DMS114 treated with DMSO at 0.1 percent for 48 hours (cell line): ENCODE results near the gene C11orf86.

Source experiments
- DNase-seq: peaks from one replicate; lab custom pipeline; 2025; ENCODE audit not compliant: unreplicated experiment; lab: John Stamatoyannopoulos, UW

The C11orf86 gene

DNA sequence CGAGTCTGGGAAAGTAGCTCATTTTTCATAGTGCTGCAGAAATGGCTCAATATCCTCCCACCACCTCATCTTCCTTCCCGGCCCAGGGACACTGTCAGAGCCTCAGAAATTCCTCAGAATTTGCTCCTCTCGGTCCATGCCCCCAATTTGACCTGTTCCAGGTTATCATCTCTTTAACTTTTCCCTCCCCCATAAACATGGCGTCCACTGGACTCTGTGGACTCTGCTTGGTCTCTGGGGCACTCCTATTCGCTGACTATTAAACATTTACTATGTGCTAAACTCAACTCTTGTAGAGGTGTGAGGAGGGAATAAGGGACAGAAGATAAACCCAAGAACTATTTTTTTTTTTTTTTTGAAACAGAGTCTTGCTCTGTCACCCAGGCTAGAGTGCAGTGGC, 8.8 kb upstream of the C11orf86 start:
- DNase-seq: no peak

DNA sequence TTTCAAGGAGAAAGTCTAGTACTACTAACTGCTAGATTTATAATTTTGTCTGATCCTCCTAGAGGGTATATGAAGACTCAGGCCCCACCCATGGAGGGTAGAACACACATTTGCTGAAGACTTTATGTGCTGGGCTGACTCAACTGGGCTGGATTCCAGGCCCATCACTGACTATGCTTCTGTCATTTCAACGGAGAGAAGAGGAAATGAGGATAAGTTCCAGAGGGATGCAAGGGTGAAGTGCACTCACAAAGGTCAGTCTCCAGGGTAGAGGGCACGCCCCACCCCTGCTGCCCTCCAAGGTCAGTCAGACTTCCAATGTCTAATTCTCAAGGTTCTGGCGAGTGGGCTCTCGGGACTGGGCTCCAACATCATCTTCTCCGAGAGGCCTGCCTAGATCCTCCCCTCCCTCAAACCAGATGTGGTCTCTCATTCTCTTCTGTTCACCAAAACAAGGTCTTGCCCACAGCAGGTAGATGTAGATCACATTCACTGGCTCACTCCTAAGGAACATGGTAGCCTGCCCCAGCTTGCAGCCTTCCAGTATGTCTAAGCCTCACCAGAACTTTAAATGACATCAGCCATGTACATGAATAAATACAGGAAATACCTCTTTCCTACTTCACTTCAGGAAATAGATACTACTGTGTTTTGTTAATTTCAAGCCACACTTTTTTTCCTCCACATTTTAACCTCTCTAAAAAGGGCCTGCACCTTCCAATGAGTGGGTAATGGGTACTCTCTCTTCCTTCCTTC, 7.3 kb upstream of the C11orf86 start:
- no peak for DNase-seq

DNA sequence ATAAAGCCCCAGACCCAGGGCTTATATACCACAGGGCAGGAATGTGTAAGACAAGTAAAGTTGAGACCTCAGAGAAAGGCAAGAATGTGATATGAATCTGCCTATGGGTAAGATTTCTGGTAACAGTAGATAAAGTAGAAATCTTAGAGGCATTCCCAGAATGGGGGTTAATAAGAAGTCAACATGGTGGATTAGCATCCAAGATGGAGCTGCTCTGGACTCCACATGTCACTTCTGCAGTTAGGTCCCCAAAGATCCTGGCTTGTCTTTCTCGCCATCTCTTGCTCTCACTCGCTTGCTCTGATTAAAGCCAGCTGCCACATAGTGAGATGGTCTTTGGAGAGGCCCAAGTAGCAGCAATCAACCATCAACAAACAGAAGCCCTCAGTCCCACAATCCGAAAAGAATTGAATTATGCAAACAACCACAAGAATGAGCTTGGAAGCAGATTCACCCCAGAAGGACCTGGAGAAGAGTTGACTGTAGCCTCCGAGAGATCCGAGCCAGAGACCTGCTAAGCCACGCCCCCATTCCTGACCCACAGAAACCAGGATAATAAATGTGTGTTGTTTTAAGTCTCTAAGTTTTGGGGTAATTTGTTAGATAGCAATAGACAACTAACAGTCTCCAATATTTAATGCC, 5.4 kb upstream of the C11orf86 start:
- DNase-seq: no peak

DNA sequence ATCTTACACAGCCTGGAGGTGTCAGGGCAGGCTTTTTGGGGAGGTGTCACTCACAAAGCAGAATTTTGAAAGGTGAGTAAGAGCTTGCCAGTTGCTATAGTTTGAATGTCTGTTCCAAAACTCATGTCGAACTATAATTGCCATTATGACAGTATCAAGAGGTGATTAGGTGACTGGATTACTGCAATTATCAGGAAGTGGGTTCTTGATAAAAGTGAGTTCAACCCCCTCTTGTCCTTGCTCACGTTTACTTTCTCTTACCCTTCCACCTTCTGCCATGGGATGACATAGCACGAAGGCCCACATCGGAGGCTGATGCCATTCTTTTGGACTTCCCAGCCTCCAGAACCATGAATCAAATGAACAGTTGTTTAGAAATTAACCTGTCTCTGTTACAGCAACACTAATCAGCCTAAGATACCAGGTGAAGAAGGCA, 4.7 kb upstream of the C11orf86 start:
- DNase-seq: no peak

DNA sequence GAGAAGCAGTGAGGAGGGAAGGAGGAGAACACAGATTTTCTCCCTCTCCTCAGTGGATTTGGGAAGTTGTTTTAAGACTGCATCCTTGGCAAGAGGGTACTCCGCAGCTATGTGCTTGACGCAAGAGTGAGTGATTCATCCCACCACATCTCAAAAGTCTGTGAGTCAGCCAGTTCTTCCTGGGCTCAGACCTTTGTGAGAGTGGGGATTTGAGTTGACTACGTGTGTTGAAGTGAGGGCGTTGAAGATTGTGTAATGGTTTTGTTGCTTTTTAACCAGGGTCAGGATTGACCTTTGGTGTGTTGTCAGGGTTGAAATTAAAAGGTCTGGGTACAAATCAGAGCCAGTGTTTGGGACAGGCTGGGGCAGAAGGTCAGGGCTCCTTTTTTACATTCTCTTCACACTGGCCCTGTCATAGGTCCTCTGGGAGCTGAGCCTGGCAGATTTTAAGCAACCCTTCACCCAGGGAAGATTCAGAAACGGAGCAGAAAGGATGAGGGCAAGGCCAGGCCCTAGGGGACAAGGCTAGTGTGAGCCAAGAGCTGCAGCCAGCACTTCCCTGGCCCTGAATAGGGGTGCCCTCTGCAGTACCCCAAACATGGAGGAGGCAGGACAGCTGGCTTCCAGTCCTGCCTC, 4.2 kb upstream of the C11orf86 start:
- DNase-seq: no peak

DNA sequence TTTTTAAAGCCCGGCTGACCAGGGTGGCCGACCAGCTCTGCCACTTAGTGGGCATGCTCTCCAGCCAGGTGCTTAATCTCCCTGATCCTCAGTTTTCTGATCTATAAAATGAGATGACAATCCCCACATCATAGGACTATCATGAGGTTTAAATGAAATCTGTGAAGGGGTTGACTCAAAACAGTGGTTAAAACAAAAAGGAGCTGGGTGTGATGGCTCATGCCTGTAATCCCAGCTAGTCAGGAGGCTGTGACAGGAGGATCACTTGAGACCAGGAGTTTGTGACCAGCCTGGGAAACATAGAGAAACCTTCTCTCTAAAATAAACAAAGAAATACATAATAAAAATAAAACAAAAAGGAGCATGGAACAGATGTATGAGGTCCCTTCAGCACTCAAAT, 3.6 kb upstream of the C11orf86 start:
- no peak for DNase-seq

DNA sequence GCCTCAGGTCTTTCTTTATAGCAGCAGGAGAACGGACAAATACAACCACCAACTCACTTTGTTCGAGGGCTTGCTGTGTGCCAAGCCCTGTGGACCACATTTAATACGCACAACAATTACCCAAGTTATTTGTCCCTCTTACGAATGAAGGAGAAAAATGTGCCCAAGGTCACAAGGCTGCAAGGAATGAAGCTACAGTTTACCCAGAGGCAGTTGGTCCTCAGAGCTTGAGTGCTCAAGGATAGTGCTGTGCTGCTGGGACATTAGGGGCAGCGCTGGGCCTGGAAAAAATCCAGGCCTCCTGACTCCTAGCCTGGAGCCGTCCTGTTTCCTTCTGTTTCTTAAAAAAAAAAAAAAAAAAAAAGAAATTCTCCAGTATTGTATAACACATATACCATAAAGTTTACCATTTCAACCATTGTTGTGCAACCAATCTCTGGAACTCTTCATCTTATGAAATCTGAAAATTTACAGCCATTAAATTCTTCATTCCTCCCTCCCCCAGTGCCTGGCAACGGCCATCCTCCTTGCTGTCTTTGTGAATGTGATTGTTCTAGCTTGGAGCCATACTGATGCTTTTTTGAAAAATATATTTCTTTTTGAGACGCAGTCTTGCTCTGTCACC, 1.0 kb upstream of the C11orf86 start:
- DNase-seq: no peak

DNA sequence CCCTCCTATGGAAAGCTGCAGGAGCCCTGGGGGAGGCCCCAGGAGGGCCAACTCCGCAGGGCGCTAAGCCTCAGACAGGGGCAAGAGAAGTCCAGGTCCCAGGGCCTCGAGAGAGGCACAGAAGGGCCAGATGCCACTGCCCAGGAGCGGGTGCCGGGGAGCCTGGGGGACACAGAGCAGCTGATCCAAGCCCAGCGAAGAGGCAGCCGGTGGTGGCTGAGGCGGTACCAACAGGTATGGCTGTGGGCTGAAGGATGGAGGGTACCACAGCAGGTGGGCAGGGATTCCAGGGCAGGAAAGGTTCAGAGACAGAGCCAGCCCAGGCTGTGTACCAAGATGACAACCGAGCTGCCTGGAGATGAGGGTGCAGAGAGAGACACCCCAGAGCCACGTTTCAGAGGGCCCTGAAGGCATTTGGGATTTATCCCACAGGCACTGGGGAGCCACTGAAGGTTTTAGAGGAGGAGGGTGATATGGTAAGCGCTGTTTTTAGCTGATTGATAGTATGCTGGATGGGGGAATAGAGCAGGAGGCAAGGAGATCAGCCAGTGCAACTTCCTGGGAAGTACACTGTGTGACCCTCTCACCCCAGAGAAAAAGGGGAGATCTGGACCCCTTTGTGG, 412 bp downstream of the C11orf86 start:
- DNase-seq: no peak

DNA sequence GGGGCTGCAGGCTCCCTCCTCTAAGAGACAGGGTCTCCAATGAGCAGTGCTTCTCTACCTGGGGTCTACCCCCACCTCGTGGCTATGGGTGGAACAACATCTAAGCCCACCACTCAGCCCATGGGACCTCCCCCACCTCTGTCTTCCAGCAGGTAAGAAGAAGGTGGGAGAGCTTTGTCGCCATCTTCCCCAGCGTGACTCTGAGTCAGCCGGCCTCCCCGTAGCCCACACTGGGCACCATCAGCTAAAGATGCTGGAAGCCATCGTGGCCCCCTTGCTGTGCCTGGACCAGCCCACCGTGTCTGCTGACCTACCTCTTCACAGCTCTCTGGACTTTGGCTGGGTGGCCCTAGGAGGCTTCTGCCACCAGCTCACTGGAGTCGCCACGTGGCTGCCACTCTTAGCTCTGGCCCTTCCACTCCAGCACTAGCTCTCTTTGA, 944 bp downstream of the C11orf86 start:
- DNase-seq: no peak

DNA sequence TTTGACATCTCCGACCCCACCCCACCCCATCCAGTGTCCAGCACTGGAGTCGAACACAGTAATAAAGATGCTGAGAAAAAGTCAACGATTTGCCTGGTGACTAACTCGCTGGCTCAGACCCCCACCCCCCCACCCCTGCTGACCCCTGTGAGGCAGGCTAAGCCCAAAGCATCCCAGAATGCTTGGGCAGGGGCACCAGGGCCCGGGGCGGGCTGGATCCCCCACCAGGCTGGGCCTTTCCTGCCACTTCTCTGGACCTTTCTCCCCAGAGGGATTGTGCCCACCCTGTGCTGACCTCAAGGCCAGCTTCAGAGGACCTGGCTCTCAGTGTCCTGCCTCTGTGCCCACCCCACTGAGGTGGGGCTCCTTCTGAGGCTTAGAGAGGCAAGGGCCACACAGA, 1.8 kb downstream of the C11orf86 start:
- DNase-seq: no peak

DNA sequence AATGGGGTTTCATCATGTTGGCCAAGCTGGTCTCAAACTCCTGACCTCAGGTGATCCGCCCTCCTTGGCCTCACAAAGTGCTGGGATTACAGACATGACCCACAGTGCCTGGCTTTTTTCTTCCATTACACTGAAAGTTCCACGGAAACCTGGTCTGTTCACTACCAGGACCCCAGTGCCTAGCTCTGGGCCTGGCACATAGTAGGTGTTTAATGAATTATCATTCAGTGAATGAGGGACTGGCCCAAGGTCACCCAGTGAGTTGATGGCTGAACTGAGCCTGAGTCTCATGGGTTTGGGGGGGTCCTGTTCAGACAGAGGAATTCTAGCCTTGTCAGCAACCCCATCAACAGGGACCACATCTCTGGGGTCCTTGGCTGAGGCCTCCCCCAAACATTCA, 3.1 kb downstream of the C11orf86 start:
- DNase-seq: no peak

DNA sequence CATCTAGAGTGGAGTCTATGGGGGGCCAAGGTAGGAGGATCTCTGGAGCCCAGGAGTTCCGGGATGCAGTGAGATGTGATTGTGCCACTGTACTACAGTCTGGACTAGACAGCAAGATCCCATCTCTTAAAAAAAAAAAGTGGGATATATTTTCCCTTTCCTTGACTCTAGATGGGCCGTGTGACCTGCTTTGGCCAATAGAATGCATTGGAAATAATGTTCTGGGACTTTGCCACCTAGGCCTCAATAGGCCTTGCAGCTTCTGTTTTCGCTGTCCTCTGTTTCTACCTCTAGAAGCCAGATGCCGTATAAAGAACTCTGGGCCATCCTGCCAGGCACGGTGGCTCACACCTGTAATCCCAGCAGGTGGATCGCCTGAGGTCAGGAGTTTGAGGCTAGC, 3.6 kb downstream of the C11orf86 start:
- no peak for DNase-seq

DNA sequence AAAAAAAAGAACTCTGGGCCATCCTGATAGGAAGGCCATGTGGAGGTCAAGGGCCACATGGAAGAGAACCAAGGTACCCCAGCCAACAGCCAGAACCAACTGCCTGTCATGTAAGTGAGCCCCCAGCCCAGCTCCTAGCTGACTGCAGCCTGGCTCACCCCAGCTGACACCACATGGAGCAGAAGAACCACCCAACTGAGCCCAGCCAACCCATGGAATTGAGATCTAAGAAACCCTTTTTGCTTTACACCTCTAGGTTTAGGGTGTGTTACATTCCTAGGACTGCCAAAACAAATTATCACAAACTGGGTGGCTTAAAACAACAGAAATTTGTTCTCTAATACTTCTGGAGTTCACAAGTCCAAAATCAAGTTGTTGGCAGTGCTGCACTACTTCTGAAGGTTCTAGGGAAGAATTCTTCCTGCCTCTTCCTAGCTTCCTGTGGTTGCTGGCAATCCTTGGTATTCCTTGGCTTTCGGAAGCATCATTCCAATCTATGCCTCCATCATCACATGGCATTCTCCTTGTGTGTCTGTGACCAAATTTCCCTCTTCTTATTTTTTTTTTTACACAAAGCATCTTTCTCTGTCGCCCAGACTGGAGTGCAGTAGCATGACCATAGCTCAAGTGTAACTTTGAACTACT, 4.4 kb downstream of the C11orf86 start:
- DNase-seq: no peak

DNA sequence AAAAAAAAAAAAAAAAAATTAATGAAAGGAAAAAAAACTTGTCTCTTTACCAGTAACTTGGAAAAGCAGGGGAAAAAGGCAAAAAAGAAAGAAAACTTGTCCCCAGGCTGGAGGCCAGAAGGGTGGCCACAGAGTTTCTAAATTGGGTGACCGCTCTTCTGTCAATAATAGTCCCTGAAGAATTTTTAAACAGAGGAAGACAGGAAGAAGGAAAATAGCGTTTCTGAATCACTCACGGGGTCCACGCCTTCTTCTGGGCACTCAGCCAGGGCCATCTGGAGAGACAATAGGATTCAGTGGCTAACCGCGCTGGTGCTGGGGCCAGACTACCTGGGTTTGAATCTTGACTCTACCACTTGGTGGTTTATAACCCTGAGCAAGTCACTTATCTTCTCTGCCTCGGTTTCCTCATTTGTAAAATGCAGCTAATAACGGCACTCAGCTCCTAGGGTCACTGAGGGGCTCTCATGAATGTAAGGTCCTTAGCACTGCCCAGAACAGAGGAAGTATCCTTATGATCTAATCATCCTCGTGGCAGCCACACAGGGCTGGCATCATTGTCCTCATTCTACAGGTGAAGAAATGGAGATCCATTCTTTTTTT, 7.0 kb downstream of the C11orf86 start:
- no peak for DNase-seq

DNA sequence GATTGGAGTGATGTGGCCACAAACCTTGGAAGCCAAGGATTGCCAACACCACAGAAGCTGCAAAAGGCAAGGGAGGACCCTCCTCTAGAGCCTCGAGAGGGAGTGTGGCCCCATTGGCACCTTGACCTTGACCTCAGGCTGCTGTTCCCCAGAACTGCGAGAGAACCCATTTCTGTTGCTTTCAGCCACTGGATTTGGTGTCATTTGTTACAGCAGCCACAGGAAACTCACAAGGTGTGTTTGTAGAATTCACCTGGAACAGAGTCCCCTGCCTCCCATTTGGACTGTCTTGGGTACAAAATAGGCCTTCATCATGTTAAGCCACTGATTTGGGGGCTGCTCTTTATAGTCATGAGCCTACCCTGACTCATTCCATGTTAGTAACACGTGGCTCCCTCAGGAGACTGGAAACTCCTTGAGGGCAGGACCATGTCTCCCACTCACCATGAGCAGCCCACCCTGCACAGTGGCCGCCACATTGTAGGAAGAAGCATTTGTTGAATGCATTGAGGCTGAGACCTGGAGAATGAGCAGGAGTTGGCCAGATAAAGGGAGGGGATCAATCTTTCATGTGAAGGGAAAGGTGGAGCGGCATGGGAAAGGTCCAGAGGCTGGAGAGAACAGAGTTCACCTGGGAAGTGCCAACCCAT, 8.3 kb downstream of the C11orf86 start:
- no peak for DNase-seq

DNA sequence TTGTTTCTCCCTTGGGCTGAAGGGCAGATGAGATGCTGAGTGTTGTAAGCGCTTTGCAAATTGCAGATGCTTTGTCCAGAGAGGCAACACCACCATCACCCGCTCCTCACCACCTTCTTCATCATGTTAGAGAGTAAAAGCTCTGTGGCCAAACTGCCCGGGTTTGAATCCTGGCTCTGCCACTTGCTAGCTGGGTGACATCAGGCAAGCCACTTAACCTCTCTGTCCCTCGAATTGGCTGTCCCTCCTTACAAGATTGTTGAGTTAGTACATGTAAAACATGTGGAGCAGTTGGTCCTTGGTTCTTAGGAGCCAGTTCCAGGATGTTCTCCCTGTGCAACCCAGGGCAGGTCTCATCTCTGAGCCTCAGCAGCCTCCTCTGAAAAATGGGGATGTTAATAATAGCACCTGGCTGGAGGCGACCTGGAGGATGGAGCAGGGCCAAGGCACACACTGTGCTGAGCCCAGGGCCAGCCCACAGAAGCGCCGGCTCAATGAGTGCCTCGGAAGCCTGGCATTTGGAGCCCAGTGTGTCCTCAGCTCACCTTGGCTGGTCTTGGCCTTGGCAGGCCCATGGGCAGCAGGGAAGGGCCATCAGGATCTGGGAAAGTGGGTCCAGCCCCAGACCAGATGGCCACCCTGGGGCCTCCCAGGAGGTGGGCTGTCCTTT, 10.5 kb downstream of the C11orf86 start:
- no peak for DNase-seq

DNA sequence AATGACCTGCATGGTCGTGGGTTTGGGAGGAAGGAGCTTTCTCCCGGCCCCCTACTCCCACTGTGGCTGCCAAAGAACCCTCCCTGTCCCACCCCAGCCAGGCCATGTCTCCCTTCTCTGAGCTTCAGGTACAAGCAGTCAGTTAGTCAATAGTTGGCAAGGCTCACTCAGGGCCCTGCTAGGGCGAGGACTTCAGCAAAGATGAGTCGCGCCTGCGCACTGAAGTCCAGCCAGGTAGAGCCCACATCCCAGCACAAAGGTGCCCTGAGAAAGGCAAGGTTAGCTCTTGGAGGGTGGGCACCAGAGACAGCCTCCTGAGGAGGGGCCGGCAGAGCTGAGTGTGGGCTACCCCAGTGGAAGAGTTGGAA, 11.1 kb downstream of the C11orf86 start:
- no peak for DNase-seq

DNA sequence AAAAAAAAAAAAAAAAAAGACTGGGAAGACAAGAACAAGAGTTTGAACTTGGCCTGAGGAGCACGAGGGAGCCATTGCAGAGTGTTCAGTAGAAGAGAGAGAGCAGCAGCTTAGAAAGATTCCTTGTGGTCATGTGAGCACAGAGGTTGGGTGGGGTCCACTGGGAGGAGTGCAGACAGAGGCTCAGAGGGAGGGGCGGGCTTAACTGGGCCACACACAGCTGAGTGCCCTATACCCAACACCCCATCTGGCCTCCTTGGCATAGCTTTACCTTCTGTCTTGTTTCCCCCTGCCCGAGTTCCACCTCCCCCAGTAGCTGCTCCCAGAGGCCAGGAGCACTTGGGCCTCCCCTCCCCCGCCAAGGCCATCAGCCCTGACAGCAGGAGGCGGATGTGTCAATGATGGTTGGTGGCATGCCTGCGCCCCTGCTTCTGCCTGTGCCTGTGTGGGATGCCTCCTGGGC, 12.1 kb downstream of the C11orf86 start:
- no peak for DNase-seq

DNA sequence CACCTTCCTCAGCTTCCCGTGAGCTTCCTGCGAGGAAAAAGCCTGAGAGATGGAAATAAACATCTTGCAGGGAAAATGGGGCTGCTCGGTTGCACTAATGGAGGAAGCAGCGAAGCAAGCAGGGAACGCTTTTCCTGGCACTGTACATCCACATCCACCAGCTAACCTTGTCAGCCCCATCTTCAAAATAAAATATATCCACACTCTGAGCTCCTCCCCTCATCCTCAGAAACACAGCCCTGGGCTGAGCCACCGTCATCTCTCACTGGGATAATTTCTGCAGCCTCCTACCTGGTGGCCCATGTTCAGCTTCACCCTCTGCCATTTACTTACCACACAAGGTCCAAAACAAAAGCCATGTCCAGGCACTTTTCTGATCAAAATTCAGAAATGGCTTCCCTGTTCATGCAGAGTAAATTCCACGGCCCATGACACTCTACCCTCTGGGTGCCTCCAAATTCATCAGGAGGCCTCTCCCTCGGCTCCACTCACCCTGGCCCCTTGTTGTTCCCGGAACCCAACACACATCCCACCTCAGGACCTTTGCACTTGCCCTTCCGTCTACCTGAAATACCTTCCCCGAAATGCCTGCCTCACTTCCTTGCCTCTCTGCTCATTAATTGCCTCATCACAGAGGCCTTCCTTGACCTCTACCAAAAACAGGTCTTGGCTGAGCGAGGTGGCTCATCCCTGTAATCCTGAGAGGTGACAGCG, 13.0 kb downstream of the C11orf86 start:
- no peak for DNase-seq
